K562 (cell line): ENCODE results near the gene LIN28A. TPM values are rescaled to one million over a fixed set of nuclear protein-coding genes. Genes with fewer than 3 reads are reported as not detected.

Experiments
- DNMT1 ChIP-seq: fragments of 450-650 bp; IDR thresholded peaks from 2 replicates; pipeline ENCODE4 v1.6.1; 2016; ENCODE audit warnings: antibody characterized with exemption, mild to moderate bottlenecking
- MBD2 ChIP-seq: sonication (generic); IDR thresholded peaks from 2 replicates; pipeline ENCODE4 v1.6.1; 2016; ENCODE audit warnings: low read depth, borderline replicate concordance
- NONO ChIP-seq, 2 experiments: fragments of 200-400 bp in 1 of 2; fragments of 450-650 bp in 1 of 2; formaldehyde crosslinking in 1 of 2; IDR thresholded peaks; 2 replicates each; pipeline ENCODE4 v1.6.1; 2017; ENCODE audit warnings: low read depth in 2 of 2, mild to moderate bottlenecking in 2 of 2, moderate library complexity in 2 of 2, low read length in 1 of 2
- RAD51 ChIP-seq: fragments of 450-650 bp; IDR thresholded peaks from 2 replicates; pipeline ENCODE4 v1.7.1; 2016; ENCODE audit warnings: low read depth, mild to moderate bottlenecking, borderline replicate concordance
- SNIP1 ChIP-seq: fragments of 450-650 bp; IDR thresholded peaks from 2 replicates; pipeline ENCODE4 v1.7.1; 2017; ENCODE audit warnings: low read depth, mild to moderate bottlenecking
- TAF1 ChIP-seq: IDR thresholded peaks from 2 replicates; pipeline ENCODE4 v1.6.1; 2011; ENCODE audit warnings: mild to moderate bottlenecking, low read length, moderate library complexity; ENCODE audit not compliant: insufficient read depth, control insufficient read depth, severe bottlenecking; ENCODE audit errors: extremely low read depth
- TOE1 ChIP-seq, 2 experiments: fragments of 450-650 bp in 1 of 2; sonication (generic) in 1 of 2; formaldehyde crosslinking in 1 of 2; IDR thresholded peaks; 2 replicates each; pipeline versions ENCODE4 v1.7.1 to v1.8.0; 2016 to 2022; ENCODE audit warnings: borderline replicate concordance in 2 of 2, mild to moderate bottlenecking in 2 of 2, antibody characterized with exemption in 1 of 2, inconsistent platforms in 1 of 2, low read depth in 1 of 2, missing genetic modification reagents in 1 of 2, moderate library complexity in 1 of 2
- ZNF175 ChIP-seq: fragments of 200-800 bp; sonication (Bioruptor generic); IDR thresholded peaks from 2 replicates; pipeline ENCODE4 v1.6.1; 2016; ENCODE audit warnings: low read depth, mild to moderate bottlenecking, missing genetic modification characterization, missing compliant biosample characterization
- ZNF184 ChIP-seq: sonication (generic); formaldehyde crosslinking; IDR thresholded peaks from 2 replicates; pipeline ENCODE4 v1.5.0; 2020; ENCODE audit warnings: missing genetic modification reagents
- ZNF644 ChIP-seq: fragments of 200-800 bp; sonication (Bioruptor generic); IDR thresholded peaks from 2 replicates; pipeline ENCODE4 v1.6.1; 2016; ENCODE audit warnings: low read depth, missing genetic modification characterization, missing compliant biosample characterization
- polyA plus RNA-seq, 8 experiments: library from polyadenylated mRNA; depleted of rRNA in 4 of 8; stranded (reverse) in 5 of 8; unstranded in 3 of 8; fragments of >200 nt; fragmentation: Nextera tagmentation in 2 of 8; fragmentation: Illumina TruSeq in 1 of 8; extraction: Ambion mirVana in 2 of 8; extraction: Trizol in 1 of 8; gene quantifications; 2 replicates each; pipeline versions ENCODE4 v1.2.1 to v1.2.3, GENCODE V29; 2011 to 2014; ENCODE audit warnings: inconsistent platforms in 1 of 8, missing spikeins in 1 of 8
- total RNA-seq, 7 experiments: library from RNA; depleted of rRNA in 6 of 7; stranded (reverse); fragments of >200 nt in 6 of 7; fragmentation: Illumina TruSeq in 2 of 7; extraction: Trizol in 2 of 7; gene quantifications; 2 replicates each; pipeline versions ENCODE4 v1.2.1 to v1.2.3, GENCODE V29; 2011 to 2021; ENCODE audit warnings: low replicate concordance in 1 of 7
- TF ChIP-seq, protein P1 (sequence below), 2 experiments: fragments of 450-650 bp; formaldehyde crosslinking in 1 of 2; IDR thresholded peaks; 2 replicates each; pipeline versions ENCODE4 v1.4.0 to v1.6.1; 2014 to 2020; ENCODE audit warnings: mild to moderate bottlenecking in 2 of 2, borderline replicate concordance in 1 of 2, low read depth in 1 of 2
- TF ChIP-seq, protein P2 (sequence below): sonication (generic); formaldehyde crosslinking; IDR thresholded peaks from 2 replicates; pipeline ENCODE4 v1.8.0; 2022; ENCODE audit warnings: mild to moderate bottlenecking, missing genetic modification reagents

Gene LIN28A
- total and polyA plus RNA-seq, 9 of the 15 experiments (the other 6 are each of a cell fraction or from before 2014, with no cell fraction given), result 0.80 to 5.4 (median 3.9) TPM

DNA sequence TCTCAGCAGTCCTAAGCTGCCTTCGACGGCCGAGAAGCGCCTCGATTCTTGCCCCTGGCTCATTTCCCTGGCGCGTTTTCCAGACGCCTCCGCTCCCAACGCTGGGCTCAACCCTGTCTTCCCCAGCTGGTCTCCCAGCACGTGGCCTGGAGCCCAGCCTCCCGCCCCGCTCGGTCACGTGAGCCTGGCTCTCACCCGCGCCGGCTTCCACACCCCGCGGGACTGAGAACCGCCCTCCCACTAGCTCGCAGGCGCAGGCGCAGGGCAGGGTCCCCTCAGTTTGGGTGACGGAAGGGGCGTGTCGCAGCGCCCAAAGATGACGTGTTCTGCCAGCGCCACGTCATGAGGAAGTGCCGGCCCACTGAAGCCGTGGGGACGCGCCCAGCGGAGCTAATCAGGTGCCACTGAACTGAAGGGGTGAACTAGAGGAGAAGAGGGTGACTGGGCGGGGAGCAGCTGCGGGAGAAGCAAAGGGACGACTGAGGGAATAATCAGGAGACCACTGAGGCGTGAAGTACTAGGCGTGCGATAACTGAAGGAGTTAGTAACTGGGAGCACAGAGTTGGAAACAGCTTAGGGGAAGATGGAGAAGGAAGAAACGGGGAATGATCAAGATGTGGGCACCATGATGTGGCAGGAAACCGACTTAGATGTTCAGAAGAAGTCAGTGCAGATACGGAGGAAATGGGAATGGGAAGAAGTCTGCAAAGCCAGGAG, 21.5 kb downstream of the LIN28A start, which contains the start of gene DHDDS (continued):
- peak; percentile 73; the same call in 1 of the 2 replicates for TF ChIP-seq ZNF175 (CRISPR knock-in tag)
- no peak; the same call in 1 of the 2 replicates for TF ChIP-seq ZNF644 (tag)
- peak; percentile 99 for TF ChIP-seq RAD51
- TF ChIP-seq, protein P1, sequence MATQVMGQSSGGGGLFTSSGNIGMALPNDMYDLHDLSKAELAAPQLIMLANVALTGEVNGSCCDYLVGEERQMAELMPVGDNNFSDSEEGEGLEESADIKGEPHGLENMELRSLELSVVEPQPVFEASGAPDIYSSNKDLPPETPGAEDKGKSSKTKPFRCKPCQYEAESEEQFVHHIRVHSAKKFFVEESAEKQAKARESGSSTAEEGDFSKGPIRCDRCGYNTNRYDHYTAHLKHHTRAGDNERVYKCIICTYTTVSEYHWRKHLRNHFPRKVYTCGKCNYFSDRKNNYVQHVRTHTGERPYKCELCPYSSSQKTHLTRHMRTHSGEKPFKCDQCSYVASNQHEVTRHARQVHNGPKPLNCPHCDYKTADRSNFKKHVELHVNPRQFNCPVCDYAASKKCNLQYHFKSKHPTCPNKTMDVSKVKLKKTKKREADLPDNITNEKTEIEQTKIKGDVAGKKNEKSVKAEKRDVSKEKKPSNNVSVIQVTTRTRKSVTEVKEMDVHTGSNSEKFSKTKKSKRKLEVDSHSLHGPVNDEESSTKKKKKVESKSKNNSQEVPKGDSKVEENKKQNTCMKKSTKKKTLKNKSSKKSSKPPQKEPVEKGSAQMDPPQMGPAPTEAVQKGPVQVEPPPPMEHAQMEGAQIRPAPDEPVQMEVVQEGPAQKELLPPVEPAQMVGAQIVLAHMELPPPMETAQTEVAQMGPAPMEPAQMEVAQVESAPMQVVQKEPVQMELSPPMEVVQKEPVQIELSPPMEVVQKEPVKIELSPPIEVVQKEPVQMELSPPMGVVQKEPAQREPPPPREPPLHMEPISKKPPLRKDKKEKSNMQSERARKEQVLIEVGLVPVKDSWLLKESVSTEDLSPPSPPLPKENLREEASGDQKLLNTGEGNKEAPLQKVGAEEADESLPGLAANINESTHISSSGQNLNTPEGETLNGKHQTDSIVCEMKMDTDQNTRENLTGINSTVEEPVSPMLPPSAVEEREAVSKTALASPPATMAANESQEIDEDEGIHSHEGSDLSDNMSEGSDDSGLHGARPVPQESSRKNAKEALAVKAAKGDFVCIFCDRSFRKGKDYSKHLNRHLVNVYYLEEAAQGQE (IDR thresholded peaks at IDR 0.05; ENCODE audit: borderline replicate concordance), result peak; percentile 96
- TF ChIP-seq, protein P1 (CRISPR knock-in tag; IDR thresholded peaks at IDR 0.05; ENCODE audit: low read depth), result peak; percentile 43
- no peak for TF ChIP-seq SNIP1
- TF ChIP-seq TOE1 (IDR thresholded peaks at IDR 0.05; ENCODE audit: borderline replicate concordance), result peak; percentile 99
- TF ChIP-seq TOE1 (CRISPR knock-in tag; IDR thresholded peaks at IDR 0.05; ENCODE audit: borderline replicate concordance, low read depth), result 0 out of 2 replicates have a peak, but pooled peaks have one; percentile 5
- no peak for TF ChIP-seq ZNF184
- TF ChIP-seq, protein P2, sequence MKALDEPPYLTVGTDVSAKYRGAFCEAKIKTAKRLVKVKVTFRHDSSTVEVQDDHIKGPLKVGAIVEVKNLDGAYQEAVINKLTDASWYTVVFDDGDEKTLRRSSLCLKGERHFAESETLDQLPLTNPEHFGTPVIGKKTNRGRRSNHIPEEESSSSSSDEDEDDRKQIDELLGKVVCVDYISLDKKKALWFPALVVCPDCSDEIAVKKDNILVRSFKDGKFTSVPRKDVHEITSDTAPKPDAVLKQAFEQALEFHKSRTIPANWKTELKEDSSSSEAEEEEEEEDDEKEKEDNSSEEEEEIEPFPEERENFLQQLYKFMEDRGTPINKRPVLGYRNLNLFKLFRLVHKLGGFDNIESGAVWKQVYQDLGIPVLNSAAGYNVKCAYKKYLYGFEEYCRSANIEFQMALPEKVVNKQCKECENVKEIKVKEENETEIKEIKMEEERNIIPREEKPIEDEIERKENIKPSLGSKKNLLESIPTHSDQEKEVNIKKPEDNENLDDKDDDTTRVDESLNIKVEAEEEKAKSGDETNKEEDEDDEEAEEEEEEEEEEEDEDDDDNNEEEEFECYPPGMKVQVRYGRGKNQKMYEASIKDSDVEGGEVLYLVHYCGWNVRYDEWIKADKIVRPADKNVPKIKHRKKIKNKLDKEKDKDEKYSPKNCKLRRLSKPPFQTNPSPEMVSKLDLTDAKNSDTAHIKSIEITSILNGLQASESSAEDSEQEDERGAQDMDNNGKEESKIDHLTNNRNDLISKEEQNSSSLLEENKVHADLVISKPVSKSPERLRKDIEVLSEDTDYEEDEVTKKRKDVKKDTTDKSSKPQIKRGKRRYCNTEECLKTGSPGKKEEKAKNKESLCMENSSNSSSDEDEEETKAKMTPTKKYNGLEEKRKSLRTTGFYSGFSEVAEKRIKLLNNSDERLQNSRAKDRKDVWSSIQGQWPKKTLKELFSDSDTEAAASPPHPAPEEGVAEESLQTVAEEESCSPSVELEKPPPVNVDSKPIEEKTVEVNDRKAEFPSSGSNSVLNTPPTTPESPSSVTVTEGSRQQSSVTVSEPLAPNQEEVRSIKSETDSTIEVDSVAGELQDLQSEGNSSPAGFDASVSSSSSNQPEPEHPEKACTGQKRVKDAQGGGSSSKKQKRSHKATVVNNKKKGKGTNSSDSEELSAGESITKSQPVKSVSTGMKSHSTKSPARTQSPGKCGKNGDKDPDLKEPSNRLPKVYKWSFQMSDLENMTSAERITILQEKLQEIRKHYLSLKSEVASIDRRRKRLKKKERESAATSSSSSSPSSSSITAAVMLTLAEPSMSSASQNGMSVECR, result peak; percentile 99
- peak; percentile 86 for TF ChIP-seq TAF1
- peak; percentile 81; the same call in 1 of the 2 replicates for TF ChIP-seq DNMT1
- TF ChIP-seq MBD2, result peak; percentile 91
- TF ChIP-seq NONO (IDR thresholded peaks at IDR 0.05; ENCODE audit: low read depth in 2 of 2, low read length in 1 of 2), result peak in 1 of 2 experiments; percentile 9; a peak in 1 of 4 replicates
